ENCODE results near the gene ADAMTS15.

ADAMTS15 gene

DNA sequence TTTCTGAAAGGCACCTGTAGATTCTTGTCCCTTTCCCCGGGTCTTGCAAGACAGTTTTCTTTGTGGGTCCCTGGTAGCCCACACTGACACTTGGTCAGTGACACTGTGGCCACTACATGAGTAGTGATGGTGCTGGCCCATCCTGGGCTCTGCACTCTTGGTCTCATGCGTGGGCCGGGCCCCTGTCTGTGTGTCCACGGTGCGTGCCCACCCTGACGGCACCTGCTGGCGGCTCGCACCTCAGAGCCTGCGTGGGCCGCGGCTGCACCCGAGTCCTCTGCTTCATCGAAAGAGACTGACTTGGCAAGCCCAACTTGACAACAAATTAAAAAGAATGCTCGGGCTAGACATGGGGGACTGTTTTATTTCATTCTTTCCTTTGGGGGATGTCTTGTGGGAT lies 37.5 kb downstream of the ADAMTS15 start:
- DNase-seq: no peak

DNA sequence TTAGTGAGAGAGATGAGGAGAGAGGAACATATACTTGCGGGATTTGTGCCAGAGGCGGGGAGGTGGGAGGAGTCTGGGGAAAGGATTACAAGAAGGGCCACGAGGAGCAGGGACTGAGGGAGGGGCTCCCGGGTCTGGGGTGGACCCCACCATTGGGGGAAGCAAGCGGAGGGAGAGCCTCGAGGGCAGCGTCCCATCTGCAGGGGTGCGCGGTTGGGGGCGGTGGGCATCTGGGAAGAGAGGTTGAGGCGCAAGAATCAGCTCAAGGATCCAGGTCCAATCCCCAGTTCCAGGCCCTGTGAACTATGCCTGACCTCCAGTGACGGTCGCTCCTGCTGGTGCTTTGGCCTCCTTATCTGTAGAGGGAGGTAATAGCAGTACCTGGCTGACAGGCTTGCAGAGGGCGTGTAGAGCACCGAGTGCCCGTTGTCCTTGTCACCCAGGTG lies 38.0 kb downstream of the ADAMTS15 start:
- no peak for DNase-seq

DNA sequence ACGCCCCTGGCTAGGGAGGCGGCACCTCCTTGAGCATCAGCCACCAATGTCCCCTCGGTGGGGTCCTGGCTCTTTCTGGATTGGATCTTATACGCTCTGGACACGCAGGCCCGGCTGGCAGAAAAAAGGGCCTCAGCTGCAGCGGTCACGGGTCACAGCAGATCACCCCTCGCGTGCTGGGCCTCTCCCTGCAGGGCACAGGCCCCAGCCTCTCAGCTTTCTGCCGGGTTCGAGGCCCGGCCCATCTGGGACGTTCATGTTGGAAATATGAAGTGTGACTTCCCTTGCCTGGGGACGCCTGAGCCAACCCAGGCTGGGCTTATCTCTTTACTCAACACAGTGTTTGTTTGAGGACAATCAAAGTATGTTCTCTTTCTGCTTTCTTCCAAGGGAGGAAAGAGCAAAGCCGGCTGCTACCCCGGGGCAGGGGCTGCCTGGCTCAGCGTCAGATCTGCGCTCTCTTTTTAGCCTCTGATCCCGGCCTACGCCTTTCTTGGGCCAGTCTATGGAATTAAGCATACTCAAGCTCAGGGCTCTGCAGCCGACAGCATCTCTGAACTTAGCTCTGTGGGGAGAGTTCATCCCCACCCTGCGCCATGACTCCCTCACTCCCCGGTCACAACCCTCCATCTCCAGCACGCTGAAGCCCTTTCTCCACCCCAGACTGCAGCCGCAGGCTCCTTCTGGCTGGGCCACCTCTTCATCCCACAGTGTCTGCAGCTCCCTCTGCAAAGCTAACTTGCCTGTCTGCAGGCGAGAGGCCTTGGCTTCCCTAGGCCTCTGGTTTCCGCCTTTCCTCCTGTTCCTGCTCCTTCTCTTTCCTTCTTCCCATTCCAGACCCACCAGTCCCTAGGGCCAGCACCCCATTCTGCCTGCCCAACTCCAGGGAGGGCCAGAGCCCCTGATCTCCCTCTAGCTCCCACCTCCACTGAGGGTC lies 38.8 kb downstream of the ADAMTS15 start:
- DNase-seq: no peak

DNA sequence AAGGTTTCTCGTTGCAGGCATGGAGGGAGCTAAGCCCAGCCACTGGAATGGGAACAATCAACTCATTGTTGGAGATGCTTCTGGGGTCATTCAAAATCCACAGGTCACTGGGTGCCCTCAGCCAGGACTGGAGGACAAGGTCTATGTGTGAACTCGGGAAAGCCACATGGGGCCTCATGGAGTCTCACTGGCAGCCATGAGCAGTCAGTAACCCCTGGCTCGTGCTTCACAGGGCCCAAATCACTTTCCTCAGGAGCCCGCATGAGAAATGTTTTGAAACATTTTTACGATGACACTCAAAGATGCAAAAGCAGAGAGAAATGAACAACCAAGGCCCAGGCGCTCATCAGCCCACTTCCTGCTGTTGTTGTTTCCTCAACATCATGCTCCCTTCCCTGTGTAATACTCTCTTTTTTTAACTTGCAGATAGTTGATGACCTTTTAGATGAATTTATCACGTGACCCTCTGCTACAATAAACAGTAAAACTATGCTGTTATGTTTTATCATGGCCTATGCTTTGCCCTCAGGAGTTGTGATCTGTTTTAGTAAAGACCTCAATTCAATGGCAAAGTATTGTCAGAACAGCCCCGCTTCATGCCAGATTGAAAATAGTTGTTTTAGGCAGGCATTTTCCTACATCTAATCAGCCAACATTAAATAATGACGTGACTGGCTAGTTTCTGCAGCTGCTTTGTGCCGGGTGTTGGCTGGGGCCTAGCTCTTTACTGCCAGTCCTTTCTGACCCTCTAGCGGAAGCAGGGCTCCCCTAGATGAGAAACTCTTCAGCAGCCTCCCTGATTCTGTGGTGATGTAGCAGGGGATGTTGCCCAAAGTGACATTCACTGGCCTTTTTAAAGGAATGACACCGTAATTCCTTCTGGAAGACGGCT lies 39.7 kb downstream of the ADAMTS15 start:
- DNase-seq: no peak

DNA sequence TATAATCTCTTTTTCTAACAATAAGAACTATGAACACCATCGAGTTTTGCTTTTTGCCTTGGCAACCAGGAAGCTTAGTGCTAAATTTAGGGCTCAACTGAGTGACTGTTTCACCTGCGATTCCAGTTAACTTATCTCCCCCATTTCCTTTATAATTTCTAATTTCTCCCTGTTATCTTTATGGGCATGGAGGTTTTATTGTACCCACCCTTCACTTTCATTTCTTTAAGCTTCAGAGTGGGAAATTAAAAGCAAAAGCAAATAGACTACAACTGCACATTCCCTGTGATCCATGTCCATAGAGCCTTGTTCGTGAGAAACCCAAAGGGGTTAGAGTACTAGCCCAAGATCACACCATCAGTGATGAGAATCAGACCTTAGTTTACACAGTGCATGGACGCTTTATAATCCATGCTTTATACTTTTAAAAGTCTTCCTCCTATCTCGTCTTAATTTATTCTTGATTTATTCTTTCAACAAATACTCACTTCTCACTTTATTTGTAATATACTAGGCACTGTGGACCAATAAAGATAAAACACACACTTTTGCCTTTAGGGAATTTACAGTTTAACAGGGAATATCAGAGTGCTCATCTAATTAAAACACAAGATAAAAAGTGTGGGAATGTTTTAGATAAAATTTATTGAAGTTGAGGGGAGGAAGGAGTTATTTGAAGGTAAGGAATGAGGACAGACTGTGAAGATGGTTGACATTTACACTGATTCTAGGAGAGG lies 40.6 kb downstream of the ADAMTS15 start:
- no peak for DNase-seq

DNA sequence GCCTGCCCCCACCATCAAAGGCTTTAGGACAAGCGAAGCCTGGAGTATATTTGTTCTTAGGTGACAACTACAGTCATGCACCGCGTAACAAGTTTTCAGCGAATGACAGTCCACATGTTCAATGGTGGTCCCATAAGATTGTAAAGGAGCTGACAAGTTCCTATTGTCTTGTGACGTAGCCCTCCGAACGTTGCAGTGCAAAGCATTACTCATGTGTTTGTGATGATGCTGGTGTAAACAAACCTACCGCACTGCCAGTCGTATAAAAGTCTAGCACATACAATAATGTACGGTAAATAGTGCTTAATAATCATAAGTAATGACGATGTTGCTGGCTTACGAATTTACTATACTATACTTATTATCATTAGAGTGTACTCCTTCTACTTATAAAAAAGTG lies 41.3 kb downstream of the ADAMTS15 start:
- DNase-seq: no peak

DNA sequence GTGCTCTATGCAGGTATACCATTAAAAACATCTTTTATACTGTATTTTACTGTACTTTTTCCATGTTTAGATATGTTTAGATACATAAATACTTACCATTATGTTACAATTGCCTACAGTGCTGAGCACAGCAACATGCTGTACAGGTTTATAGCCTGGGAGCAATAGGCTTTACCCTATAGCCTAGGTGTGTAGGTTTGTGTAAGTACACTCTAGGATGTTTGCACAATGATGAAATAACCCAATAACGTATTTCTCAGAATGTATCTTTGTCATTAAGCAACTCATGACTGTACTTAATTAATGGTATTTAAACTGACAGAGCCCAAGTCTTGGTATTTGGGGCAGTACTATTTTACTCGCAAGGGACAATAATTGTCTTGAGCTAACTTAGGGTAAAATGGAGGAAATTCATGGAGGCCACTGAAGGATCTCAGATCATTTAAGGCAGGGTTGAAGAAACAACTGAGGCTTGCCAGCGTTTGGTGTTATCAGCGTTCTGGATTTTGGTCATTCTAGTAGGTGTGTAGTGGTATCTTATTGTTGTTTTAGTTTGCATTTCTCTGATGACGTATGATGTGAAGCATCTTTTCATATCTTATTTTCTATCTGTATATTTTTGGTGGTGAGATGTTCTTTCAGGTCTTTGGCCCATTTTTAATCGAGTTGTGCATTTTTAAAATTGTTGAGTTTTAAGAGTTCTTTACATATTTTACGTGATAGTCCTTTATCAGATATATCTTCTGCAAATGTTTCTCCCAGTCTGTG lies 42.4 kb downstream of the ADAMTS15 start:
- no peak for DNase-seq

DNA sequence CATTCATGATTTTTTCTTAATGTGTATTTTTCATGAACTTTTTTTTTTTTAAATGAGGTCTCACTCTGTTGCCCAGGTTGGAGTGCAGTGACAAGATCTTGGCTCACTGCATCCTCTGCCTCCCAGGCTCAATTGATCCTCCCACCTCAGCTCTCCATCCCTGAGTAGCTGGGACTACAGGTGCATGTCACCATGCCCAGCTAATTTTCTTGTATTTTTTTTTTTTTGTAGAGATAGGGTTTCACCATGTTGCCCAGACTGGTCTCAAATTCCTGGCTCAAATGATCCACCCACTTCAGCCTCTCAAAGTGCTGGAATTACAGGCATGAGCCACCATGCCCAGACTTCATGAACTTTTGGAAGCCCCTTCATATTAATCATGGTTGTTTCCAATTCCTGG lies 49.7 kb downstream of the ADAMTS15 start:
- DNase-seq: no peak

DNA sequence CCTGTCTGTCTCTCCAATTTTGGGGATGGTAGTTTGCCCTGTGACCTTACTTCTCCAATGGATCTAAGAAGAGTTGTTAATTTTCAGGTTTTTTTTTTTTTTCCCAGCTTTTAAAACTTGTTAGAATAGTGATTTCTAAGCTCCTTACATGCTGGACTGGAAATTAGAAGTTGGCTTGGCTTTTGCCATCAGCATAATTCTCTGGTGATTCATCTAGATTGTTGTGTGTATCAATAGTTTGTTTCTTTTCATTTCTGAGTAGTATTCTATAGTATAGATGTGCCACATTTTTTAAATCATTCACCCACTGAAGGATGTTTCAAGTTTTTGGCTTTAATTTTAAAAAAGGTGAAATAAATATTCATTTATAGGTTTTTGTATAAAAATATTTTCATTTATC lies 51.4 kb downstream of the ADAMTS15 start:
- no peak for DNase-seq

DNA sequence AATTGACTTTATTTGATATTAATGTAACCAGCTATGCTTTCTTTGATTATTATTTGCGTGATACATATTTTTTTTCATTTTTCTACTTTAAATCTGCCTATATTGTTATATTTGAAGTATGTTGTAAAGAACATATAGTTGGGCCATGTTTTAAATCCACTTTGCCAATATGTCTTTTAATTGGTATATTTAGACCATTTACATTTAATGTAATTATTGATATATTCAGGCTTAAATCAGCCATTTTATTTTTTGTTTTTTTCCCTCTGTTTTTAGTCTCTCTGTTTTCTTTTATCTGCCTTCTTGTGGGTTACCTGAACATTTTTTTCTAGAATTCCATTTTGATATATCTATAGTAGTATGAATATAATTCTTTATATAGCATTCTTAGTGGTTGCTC lies 55.9 kb downstream of the ADAMTS15 start:
- no peak for DNase-seq

DNA sequence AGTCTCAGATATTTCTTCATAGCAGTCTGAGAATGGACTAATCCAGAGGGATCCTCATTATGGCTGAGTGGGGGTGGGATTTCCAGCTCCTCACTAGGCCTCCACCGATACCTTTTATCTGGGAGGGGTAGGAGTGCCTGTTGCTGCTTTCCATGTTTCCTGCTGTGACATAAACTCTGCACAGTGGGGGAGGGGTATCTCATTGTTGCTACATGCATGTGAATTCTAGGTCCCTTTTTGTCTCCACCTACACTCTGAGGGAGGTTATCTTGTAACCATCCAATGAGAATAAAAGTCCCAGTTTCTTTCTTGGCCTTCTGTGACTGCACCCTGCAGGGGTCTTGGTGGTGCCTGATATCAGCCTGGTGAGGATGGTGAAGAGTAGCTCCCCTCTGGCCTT lies 60.5 kb downstream of the ADAMTS15 start:
- no peak for DNase-seq

DNA sequence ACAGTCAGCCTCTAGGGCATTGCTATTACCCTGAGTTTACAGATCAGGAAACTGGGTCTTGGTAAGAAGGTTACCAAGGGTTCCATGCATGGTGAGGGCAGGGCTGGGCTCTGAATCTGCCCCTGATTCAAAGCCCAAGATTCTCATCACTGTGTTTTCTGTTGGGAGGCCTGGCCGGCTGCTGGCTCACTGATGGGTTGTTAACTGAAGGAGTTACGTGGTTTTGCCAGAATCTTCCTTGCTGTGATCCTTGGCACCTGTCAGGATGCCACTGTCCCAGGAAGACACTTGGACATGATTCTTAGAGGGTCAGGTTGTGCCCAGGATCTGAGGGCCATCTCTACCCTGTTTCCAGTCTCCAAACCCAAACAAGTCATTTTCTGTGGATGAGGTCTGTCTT lies 61.5 kb downstream of the ADAMTS15 start:
- DNase-seq: no peak

DNA sequence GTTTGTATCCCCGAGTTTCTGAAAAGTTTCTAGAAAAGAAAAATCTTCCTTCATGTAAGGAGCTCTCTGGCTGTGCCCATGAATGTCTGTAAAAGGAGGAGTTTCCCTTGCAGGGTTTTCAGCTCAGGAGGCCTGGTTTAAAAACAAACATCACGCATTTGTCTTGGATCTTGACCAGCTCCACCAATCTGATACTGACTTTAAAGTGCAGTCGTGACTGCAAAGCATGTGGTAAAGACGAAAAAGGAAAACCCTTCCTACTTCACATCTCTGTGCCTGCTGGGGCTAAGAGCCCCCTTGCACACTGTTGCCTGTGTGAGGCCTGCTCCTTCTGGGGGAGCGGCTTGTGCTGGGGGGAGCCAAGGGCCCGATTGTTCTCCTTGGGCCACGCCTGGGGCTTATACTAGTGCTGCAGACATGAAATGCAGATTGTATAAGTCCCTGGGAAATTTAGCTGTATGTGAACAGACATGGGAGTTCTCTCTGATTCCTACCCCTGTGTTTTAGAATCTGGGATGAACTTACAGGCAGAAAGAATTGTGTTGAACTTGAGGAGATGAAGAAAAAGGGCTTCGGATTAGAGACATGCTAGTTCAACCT lies 62.1 kb downstream of the ADAMTS15 start:
- no peak for DNase-seq

DNA sequence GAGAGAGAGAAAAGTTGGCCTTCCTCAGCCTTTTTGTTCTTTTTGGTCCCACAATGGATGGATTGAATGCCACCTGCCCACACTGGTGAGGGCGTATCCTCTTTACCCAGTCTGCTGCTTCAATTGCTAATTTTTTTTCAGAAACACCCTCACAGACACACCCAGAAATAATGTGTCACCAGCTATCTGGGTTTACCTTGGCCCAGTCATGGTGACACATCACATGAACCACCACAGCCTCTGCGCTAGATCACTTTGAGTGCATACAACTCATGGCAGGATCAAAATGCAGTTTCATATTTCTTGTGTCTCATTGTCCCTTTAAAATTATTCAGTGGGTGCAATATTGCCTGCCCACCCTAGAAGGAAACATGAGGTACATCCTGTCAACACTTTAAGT lies 63.3 kb downstream of the ADAMTS15 start:
- no peak for DNase-seq

DNA sequence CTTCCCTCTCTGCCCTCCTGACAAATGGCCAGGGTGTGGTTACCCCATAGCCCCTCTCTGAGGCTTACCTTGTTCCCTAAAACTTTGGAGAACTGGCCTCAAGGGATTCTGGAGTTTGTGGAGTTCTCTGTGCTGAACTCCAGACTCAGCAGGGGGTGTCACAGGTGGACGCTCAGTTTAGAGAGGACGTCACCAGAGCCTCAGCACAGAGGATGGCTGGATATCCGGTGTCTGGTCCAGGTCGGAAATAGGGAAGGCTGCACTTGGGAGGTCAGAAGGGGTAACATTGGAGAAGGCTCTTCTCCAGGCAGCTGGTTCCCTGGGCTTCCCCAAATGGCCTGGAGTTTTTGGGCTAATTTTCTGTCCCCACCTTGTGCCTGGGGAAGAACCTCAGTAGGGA lies 64.2 kb downstream of the ADAMTS15 start:
- no peak for DNase-seq

DNA sequence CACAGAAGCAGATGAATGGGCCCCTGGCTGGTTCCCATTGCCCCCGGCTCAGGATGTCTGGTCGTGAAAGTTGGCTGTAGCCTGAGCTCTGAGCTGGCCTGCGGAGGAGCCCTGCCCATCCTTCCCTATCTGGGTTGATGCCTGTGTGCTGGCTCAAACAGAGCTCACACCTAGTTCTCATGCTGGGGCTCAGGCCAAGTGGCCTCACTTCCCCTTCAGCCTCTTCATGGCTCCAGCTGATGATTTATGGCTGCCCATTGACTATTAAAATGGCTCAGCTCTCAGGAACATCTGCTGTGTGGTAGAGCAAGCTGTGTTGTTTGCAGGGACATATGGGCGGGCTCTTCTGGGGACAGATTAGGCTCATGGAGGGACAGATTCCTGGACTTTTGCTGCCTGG lies 64.7 kb downstream of the ADAMTS15 start:
- no peak for DNase-seq

DNA sequence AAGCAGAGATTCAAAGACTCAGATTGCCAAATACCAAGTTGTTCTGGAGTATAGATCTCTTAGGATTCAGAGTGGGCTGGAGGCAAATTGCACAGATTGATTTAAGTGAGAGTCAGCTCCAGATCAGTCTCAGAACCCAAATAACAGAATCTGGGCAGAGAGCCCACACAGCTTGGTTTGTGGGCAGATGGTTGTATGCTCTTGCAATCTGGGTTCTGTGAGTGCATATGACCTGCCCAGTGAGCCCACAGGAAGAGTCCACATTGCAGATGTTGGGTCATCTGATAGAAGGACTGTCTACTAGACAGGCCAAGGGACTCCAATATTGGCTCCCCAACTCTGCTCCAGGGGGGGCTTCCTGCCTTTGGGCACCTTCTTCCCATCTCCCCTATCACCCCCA lies 65.9 kb downstream of the ADAMTS15 start:
- no peak for DNase-seq

DNA sequence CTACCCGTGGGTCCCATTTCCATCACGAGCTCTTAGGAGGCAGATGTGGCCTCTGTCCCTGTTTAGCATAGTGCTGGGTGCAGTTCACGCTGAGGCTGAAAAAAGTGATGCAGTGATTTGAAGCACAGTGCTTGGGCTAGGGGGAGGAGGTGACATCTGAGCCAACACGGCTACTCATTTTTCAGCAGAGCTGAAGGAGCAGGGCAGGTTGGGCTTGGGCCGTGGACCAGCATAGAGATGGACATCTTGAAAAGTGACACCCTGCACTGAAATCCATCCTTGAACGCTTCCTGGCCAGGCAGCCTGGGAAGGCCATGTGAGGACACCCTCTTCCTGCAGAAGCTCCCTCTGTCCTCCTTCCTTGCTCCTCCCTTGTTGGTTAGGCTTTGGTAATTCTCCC lies 66.4 kb downstream of the ADAMTS15 start:
- no peak for DNase-seq

DNA sequence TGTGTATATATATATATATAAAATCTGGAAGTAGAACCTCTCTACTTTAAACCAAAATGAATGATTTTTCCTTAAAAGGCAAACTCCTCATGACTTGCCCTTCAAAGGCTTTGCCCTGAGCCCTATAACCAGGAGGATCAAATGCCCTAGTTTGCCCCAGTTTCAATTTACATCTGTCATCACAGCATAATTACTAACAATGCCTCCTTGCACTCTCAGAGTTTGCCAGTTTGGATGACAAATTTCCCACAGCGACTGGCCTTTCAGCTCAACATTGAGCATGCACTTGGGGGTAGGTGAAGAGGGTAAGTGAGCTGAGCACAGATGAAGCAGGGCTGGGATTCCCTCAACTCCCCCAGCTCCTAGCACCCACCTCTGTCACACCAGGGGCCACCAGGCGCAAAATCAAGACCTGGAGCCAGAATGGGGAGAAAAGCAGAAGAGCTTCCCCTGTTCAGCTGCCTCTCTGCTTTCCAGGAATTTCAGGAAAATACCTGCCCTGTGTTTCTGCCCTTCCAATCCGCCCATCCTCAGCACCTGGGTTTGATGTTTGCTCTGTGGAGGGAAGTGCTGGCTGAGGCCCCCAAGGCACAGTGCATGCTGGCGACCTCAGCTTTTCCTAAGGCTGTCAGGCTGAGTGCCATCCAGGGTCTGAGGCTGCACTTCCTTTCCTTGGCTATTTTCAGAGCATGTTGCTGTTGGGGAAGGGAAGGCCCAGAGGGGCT lies 67.5 kb downstream of the ADAMTS15 start:
- DNase-seq: no peak

DNA sequence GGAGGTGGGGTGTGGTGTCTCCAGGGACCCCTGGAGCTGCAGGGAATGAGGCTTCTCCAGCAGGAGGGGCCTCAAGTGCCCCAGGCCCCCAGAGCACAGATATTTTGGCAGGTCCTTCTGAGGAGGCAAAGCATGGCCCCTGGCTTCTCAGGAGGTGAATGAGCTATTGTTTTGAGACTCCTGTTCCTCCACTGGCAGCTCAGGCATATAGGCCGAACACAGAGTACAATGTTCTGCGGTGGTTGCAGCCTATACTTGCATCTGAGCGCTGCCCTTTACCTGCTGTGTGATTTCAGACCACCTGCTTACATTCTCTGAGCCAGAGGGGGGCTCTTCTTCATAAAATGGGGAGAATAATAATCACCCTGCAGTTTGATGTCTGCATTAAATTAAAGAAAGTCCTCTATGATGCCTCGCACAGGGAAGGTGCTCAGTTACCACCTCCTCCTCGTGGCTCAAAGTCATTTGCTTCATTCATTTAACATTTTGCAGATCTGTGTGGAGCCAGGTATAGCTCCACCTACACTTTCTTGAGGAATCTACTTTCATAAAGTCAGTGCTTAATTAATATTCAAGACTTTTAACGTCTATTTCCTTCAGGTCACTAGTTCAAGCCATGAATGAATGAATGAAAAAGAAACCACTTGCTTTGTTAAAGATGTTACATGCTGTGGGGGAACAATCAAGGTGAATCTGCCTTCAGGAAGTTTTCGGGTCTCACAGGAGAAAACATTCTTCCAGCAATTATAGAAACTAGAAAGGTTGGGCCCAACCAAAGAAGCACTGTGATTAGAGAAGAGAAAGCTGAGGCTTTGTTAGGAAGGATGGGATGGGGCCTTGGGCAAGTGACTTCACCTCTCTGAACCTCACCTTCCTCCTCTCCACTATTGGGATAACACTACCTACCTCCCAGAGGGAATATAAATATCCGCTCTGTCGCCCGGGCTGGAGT lies 68.4 kb downstream of the ADAMTS15 start:
- no peak for DNase-seq

Measured in cortex of kidney (tissue), 1 donor.